ENCODE measurements around the gene PTPRU.

PTPRU gene

DNA sequence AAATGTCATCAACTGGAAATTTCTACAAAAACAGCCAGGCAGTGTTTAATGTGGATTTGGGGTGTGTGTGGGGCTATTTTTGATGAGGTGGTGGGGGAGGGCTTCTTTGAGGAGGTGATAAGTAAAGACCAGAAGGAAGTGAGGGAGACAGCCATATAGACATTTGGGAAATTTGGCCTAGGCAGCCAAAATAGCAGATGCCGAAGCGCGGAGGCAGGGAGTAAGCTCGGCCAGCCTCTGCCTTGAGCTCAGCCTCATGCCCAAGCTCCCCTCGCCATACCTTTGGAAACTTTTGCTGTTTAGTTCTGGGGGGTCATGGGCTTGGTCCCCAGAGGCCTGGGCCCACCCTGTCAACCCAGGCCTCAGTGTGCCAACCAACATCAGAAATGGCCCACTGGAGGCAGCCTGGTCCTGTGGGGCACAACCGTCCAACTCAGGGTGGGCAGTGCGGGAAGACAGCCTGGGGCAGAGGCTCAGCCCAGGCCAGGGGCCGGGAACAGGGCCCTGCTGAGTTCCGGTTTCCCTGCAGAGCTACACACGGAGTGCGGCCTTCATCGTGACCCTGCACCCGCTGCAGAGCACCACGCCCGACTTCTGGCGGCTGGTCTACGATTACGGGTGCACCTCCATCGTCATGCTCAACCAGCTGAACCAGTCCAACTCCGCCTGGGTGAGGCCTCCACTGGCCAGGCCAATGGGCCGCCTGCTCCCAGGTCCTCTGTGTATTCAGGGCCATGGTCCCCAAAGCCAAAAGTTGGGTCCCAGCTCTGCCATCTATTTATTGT, 84.0 kb downstream of the PTPRU start:
- no peak for DNase-seq

DNA sequence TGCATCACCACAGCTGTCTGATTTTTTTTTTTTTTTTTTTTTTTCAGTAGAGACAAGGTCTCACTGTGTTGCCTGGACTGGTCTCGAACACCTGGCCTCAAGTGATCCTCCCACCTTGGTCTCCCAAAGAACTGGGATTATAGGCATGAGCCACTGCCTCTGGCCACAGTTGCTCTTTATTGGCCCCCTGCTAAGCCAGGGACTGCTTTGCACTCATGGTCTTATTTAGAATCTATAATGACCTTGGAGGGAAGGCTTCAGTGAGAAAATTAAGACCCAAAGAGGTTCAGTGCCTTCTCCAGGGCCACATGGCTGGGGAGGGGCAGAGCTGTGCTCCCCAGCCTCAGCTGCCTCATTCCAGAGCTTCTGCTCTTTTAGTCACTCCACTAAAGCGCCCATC, 84.9 kb downstream of the PTPRU start:
- no peak for DNase-seq

DNA sequence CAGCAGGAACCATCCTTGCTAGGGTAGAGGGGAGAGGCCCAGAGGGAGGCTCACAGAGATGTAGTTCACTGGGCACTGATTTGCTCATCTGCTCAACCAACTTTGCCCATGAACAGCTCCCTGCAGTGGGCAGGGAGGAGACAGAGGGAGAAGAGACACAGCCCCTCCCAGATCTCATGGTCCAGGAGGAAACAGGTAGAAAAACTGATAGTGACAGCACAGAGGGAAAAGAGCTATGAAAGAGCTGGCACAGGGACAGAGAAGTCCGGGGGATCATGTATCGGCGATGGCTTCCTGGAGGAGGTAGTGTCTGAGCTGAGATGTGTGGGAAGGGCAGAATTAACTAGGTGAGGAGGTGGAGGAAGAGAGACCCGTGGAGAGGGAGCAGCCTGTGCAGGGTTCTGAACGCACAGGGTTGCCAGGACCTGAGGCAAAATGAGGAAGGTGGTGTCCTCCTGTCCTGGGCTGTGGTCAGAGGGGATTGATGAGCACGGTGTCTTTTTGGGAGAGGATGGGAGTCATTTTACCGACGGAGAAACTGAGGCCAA, 85.9 kb downstream of the PTPRU start:
- no peak for DNase-seq

DNA sequence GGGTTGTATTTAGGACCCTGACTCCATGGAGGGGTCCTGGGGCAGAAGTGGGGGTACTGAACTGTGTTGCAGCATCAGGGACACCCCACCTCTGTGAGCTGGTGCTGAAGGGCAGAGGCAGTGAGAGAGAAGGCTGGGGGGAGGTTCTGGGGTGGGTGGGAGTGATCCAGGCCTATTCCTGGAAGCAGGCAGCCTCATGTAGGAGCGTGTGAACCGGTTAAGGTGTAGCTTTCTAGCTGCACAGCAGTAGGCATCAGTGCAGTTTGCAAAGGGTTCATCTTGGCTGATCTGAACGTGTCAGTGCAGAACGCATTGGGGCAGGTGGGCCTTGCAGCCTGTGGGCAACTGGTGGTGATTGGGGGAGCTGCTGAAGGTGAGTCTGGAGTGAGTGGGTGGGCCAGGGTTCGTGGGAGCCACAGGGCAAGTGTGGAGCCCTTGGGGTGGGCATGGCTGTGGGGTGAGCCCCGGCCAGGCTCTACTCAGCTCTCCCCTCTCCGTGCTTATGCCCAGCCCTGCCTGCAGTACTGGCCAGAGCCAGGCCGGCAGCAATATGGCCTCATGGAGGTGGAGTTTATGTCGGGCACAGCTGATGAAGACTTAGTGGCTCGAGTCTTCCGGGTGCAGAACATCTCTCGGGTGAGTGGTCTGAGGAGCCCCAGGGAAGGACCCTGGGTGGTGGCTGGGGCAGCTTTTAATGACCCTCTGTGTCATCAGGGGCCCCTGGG, 86.7 kb downstream of the PTPRU start:
- no peak for DNase-seq

DNA sequence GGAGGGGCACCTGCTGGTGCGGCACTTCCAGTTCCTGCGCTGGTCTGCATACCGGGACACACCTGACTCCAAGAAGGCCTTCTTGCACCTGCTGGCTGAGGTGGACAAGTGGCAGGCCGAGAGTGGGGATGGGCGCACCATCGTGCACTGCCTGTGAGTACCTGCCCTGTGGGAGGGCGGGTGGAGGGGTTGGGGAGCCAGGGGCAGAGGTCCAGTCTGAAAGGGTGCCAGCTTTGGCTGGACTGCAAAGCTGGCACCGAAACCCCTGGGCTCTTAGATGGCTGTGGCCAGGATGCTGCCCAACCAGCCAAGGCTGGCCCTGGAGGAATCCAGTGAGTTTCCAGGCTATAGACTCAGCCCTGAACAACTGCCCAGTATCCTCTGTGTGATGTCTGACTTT, 87.3 kb downstream of the PTPRU start:
- no peak for DNase-seq

DNA sequence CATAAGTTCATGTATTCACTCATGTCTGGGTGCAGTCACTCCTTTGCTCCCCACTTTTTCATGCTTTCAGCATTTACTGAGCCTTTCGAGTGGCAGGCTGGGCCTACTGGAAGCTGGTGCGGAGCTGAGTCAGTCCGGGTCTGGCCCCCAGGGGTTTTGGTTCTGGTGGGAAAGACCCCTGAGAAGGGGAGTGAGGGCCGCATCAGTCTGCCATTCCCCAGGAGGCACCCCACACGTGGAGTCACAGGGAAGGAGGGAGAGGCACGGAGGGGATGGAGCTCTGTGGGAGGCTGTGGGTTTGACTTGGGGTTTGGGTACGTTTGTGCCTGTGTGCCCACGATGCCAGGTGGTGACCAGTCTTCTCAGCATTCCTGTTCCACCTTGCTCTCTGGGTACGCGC, 87.9 kb downstream of the PTPRU start:
- no peak for DNase-seq

DNA sequence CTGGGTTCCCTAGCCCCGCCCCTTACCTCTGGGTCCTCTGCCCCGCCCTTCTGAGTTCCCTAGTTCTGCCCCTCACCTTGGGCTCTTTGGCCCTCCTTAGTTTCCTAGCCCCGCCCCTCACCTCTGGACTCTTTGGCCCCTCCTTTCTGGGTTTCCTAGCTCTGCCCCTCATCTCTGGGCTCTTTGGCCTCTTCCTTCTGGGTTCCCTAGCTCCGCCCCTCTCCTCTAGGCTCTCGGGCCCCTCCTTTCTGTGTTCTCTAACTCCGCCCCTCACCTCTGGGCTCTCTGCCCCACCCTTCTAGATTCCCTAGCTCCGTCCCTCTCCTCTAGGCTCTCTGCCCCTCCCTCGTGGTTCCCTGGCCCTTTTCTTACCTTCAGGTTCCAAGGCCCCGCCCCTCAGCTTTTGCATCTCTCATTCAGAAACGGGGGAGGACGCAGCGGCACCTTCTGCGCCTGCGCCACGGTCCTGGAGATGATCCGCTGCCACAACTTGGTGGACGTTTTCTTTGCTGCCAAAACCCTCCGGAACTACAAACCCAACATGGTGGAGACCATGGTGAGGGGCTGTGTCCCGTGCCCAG, 88.5 kb downstream of the PTPRU start:
- no peak for DNase-seq

DNA sequence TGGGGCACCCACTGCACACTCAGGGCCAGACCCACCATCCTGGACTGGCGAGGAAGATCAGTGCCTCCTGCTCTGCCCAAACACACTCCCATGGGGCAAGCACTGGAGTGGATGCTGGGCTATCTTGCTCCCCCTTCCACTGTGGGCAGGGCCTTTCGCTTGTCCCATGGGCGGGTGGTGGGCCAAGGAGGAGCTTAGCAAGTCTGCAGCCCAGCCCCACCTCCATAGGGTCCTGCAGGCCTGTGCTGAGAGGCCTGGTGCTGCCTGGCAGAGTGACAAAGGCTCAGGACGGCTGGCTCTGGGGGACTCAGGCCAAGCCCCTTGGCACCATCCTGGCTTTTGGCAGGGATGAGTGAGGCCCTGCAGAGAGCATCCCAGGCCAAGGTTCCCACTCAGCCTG, 89.4 kb downstream of the PTPRU start:
- DNase-seq: no peak

DNA sequence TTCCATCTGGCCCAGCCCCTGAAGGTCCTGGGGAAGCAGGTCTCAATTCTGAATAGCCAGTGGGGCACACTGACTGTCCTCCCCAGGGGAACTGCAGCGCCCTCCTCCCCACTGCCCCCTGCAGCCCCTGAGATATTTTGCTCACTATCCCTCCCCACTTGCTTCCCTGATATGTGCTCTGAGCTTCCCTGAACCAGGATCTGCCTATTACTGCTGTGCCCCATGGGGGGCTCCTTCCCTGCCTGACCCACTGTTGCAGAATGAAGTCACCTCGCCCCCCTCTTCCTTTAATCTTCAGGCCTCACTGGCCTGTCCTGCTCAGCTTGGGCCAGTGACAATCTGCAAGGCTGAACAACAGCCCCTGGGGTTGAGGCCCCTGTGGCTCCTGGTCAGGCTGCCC, 89.8 kb downstream of the PTPRU start:
- DNase-seq: no peak

DNA sequence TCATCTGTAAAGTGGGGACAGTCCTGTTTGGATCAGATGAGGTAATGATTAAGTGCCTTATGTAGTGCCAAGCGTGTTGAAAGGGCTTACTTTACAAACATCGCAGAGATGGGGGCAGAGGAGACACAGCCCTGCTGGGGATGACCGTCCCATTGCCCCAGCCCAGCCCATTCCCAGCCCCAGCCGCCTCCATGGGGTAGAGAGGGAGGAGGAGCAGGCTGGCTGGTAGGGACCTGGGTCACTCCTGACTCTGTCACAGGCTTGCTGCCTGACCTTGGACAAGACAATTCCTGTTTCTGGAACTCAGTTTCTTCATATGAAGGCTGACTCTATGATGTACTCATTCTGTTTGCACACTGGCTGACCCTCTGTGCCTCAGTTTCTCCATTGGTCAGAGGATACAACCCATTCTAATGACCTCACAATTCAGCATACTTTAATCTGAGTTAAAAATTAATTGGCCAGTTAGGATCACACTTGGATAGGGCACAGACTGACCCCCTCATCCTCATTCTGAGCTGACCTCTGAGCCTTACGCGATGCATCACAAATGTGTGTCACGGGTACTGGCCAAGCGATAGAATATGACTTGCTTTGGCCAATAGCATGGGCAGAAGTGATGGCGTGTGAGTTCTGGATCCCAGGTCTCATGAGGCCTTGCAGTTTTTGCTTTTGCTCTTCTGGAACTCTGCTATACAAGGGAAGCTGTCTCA, 91.1 kb downstream of the PTPRU start:
- no peak for DNase-seq

DNA sequence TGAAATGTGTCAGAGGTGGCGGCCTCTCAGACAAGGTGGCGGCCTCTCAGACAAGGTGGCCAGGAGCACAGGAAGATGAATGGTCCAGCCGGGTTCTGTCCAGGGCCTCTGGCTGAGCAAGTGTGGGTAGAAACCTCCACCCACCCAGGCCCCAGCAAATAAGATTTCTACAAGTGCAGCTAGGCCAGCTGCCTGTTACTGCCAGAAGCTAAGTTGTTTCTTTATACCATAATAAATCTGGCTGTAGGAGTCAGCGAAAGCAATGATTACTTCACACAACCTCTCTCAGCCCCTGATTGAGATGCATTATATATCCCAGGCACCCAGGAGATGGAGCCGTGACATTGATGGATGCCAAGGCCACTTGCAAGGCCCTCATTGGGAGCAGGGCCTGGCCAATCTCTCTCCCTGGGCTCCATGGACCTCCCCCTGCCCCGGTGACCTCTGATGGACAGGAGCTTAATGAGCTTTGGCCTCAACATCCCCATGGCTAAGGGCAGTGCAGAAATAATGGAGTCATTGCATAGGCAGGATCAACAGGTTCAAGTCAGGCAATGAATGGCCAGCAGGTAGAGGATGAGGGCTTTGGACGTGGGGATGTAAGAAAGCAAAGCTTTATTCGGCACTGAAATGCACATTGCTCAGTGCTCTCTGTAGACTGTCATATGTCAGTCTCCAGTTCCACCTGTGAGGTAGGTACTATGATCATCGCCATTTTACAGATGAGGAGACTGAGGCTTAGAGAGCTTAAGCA, 92.9 kb downstream of the PTPRU start:
- DNase-seq: no peak

DNA sequence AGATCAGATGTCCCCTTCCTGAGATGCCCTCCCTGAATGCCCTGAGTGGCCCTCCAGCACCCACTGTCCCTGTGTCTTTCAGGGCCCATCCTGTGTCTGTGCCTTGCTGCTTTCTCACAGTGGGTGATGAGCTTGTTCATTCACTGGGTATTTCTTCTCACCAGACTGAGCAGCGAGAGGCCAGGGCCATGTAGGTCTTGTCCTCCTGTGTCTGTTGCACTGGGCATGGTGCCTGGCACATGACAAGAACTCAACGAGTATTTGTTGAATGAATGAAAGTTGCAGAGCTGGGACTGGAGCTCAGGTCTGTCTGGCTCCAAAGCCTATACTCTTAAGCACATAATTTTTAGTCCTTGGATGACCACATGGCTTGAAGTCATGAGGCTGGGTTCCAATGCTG, 93.8 kb downstream of the PTPRU start:
- DNase-seq: no peak

DNA sequence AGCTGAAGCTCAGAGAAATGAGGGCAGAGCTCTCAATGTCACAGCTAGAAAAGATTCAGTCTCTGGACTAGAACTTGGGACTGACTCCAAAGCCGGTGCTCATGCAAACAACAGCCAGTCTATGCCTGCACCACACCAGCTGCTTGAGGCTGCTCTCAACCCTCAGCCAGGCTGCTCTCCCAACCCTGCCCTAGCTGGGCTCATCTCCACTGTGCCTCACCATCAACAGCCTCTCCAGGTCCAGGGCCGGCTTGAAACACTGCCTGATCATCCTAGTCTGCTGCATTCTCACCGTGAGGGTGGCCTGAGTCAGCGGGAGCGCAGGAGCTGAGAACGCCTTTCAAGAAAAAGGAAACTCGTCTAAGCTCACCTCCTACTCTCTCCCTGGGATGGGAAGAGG, 94.5 kb downstream of the PTPRU start:
- no peak for DNase-seq

DNA sequence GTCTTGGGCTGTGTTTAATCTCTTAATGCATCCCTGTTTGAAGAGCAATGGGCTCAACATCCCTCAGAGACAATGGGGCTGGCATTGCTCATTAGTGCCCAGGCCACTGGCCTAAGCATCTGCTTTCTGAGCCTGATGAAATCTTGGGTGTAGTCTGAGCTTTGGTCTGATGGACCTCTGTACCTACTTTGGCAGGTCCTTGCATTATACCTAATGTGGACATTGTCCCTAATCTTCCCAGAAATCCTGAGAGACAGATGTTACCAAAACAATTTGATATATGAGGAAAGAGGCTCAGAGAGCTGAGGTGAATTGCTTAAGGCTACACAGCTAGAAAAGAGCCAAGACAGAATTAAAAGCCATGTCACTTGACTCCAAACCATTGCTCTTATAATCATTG, 95.0 kb downstream of the PTPRU start:
- DNase-seq: no peak

DNA sequence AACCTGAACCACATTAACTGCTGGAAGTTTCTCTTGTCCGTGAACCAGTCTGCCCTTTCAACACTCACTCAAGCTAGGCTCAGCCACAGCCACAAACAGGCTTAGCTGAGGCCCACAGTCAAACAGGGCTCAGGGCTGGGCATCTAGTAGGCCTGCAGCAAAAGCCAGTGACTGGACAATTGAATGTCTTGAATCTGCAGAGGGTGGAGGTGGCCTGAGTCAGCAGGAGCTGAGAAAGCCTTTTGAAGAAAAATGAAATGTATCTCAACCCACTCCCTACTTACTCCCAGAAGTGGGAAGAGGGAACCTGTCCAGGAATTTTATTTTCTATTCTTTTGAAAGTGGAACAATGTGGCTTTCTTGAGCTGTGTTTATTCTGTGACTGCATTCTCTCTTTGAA, 95.4 kb downstream of the PTPRU start:
- no peak for DNase-seq

DNA sequence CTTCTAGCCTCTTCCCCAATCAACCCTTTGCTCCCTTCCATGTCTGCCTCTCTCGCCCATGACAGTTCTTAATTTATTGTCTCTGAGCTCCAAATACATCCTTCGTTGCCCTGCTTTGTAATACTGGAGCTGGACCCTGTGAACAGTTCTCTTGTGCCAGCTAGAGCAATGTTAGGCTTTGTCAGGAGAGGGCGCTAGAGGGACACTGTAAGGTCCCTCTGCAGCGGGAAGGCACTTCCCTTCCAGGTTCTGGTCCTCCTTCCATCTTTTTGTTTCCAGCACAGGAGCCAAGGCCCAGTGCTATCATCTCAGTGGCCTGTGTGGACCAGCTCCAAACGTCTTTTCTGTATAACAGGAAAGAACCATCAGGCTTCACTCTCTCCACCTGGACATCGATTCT, 95.9 kb downstream of the PTPRU start:
- DNase-seq: no peak

DNA sequence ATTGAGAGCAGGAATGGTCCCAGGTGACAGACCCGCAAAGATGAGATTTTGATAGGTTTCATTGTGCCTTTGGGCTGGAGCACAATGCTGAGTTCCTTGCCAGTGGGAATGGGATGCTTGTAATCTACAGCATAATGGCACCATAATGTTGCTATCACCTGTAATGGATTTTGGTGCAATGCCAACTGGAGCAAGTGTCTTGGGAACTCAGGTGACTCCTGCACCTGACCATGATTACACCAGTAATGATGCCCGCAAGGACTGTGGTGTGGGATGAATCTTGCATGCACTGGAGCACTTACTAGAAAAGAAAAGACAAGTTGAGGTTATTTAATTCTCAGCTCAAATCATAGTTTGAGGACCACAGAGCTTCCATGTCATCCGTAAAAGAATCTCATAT, 96.7 kb downstream of the PTPRU start:
- no peak for DNase-seq

DNA sequence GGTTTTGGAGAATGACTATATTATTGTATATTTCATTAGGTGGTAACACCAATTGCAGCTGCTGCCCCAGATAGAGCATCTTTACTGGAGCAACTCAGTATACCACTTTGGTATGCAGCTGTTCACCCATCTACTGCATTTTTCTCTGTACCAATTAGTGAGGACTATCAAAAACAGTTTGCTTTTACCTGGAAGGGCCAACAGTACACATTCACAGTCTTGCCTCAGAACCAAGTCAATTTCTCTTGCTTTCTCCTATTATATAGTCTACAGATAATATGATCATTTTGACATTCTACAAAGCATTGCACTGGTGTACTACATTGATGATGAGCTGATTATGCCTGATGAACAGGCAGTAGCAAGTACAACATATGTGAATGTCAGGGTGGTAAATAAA, 99.3 kb downstream of the PTPRU start:
- no peak for DNase-seq

DNA sequence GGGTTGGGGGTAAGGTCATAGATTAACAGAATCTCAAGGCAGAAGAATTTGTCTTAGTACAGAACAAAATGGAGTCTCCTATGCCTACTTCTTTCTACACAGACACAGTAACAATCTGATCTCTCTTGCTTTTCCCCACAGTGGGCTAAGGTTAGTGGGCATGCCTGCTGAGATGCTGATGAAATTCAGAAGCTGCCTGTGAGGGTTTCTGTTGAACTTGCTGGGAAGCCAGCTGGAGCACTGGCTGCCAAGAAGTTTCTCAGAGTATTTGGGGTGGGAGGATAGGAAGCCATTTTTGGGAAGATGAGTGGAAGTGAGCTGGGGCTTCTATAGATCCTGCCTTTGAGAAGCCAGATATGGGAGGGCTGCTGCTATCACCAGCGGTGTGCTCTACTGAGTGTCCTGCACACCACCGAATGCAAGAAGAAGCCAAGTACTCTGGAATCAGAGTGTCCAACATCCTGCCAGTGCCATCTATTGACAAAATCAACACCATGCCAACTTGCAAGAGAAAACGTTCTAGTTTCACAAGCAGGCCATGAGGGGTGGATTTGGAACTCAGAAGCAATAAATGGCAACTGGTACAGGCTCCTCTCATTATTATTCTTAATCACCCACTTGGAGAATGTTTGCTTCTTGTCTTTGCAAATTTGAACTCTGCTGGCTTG, 102.7 kb downstream of the PTPRU start:
- no peak for DNase-seq

DNA sequence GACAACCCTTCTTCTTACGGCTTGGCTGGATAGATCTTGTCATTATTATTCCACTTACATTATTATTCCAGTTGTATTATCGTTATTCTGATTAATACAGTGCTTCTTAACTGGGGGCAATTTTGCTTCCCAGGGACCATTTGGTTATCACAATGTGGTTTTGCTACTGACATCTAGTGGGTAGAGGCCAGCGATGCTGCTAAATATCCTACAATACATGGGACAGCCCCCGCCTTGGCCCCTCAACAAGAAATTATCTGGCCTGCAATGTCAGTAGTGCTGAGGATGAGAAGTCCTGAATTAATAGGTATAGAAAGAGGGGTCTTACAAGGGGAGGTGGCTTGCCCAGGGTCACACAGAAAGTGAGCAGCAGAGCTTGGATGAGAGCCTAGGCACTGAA, 105.6 kb downstream of the PTPRU start:
- DNase-seq: no peak

DNA sequence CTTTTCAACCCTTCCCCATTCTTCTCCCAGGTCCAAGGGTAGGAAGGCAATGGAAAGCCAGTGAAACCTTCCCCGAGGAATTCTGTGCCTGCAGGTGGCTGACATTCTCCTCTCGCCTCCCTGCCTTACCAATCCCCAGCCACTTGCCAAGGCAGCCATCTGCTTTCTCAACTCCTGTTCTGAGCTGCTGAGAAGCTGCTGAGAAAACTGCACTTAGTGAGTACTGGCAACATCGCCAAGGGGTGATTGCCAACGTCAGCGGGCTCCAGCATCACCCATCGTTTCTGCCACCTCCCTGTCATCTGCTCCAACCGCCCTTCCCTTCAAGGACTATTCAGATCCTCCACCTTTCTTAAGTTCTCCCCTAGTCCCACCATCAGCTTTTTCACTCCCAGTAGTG, 106.0 kb downstream of the PTPRU start:
- no peak for DNase-seq

DNA sequence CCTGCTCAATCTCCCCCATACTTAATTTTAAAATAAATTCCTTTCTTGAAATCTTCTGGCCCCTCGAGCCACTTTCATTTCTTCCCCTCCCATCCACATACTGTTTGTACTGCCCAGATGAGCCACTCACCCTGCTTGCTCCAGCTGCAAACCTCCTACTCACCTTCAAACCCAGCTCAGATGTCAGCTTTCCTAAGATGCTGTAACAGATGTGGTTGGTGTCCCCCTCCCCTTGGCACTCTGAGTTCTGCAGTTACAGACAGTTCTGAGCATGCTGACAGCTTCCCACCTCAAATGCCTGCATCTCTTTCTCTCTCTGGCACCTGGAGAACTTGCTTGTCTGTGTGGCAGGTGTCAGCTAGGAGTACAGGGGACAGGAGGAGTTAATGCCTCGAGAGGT, 106.7 kb downstream of the PTPRU start:
- no peak for DNase-seq

Data from activated CD4-positive, alpha-beta T cell treated with anti-CD3 and anti-CD28 coated beads, Interleukin-2, amount 50 U/mL, for 4 hours (primary cell).